Heart right ventricle (tissue), 16 donors: Measurements from ENCODE around the gene ROR2. TPM values are rescaled to one million over a fixed set of nuclear protein-coding genes. Genes with fewer than 3 reads are reported as not detected.

Experiments used
- ATAC-seq, 8 donors: fragments of 200-7000 bp; cut with Tn5 transposase; one replicate each; pipeline ENCODE4 v1.9.1; 2020; ENCODE audit warnings: mild to moderate bottlenecking in 8 of 8, moderate library complexity in 8 of 8, moderate number of reproducible peaks in 1 of 8
- DNase-seq, 2 donors: peaks; one replicate each; pipeline ENCODE4 v3.0.0-alpha.2; 2020
- H3K27ac ChIP-seq, 10 donors: fragments of 200-600 bp; sonication (generic) in 2 of 10; one replicate each; pipeline versions ENCODE4 v1.5.0 to v1.8.0; 2020 to 2022; ENCODE audit warnings: mild to moderate bottlenecking in 3 of 10
- H3K27me3 ChIP-seq, 7 donors: fragments of 200-600 bp; one replicate each; pipeline ENCODE4 v1.8.0; 2021 to 2022; ENCODE audit warnings: mild to moderate bottlenecking in 2 of 7
- H3K36me3 ChIP-seq, 9 donors: fragments of 200-600 bp; sonication (generic) in 1 of 9; one replicate each; pipeline versions ENCODE4 v1.5.0 to v1.8.0; 2020 to 2022; ENCODE audit warnings: mild to moderate bottlenecking in 2 of 9
- H3K4me1 ChIP-seq, 9 donors: fragments of 200-600 bp; sonication (generic) in 1 of 9; one replicate each; pipeline versions ENCODE4 v1.5.0 to v1.8.0; 2020 to 2022; ENCODE audit warnings: mild to moderate bottlenecking in 4 of 9
- H3K4me3 ChIP-seq, 10 donors: fragments of 200-600 bp; sonication (generic) in 2 of 10; one replicate each; pipeline versions ENCODE4 v1.5.0 to v1.8.0; 2020 to 2022; ENCODE audit warnings: mild to moderate bottlenecking in 7 of 10, moderate library complexity in 2 of 10
- H3K9me3 ChIP-seq, 11 donors: fragments of 200-600 bp in 10 of 11; sonication (generic) in 2 of 11; one replicate each; pipeline versions ENCODE4 v1.5.0 to v1.8.0; 2013 to 2022; ENCODE audit warnings: mild to moderate bottlenecking in 2 of 11, control low read depth in 1 of 11, moderate library complexity in 1 of 11
- CTCF ChIP-seq, 9 donors: fragments of 200-600 bp; sonication (generic) in 2 of 9; IDR thresholded peaks; one replicate each; pipeline versions ENCODE4 v1.5.0 to v1.8.0; 2021 to 2022; ENCODE audit warnings: antibody characterized with exemption in 9 of 9, mild to moderate bottlenecking in 5 of 9, moderate library complexity in 1 of 9
- WGBS, 2 donors: extraction: QIAGEN DNeasy Blood & Tissue Kit; methylation state at CpG; one replicate each; pipeline ENCODE4 v1.1.7; 2013; ENCODE audit warnings: inconsistent platforms in 1 of 2; 5-methylcytosine and 5-hydroxymethylcytosine counted together
- intact Hi-C, 10 donors: fragments of 100-400 bp; cut with DNase I; formaldehyde crosslinking; loops; one replicate each; pipeline versions ENCODE4 v1.11.1 to v1.14.2; 2022
- polyA plus RNA-seq, 2 donors: library from polyadenylated mRNA; stranded (reverse); fragments of 200-250 nt; gene quantifications; one replicate each; pipeline ENCODE4 v1.2.3, GENCODE V29; 2013
- total RNA-seq, 10 donors: library from RNA; stranded (reverse); fragmentation: NEBNext Ultra II Directional in 3 of 10; extraction: Animal tissue kit (Norgen Biotek cat#: 25700) in 3 of 10; gene quantifications; one replicate each; pipeline versions ENCODE4 v1.2.1 to v1.2.4, GENCODE V29; 2021 to 2023
- donor health status: Arrhythmogenic right ventricular cardiomyopathy.
- donor health status: ischemic (EF 13 %, LVEDD 7.1; RV severe dilation, severe dysfunction).
- donor health status: healthy with polysubstance abuse.
- donor health status: DM: no; HTN: yes; CAD: no.
- donor health status: DM: no; HTN: no; CAD: no.
- donor health status: ischemic (EF 25% LVEDD 6.9; RV normal size, moderate dysfunction).
- donor health status: ischemic (EF 25% LVEDD 5.7; RV mildly dilated, moderate dysfunction).
- donor health status: healthy.
- donor health status: DM: yes; HTN: yes; CAD: no.
- donor health status: Ischemic cardiomyopathy.
- donor health status: ischemic (EF 35%, LVEDD 5.7; RV mildly dilated, moderate dysfunction).
- donor health status: nonischemic (EF 11% LVEDD 7.7; RV severe dilation, severe dysfunction).
- donor health status: DM: yes; HTN: yes; CAD: no.
- donor health status: PGD.
- donor health status: ischemic (EF 29% LVEDD 5.4; RV normal size, mild dysfunction).
- donor health status: nonischemic (EF 23%, LVEDD 6.1; RV moderate dilation, normal function).

ROR2 gene
- total and polyA plus RNA-seq, 12 donors = 0.11 to 1.4 (median 0.47) TPM

GRCh38 chr9:91908293-91908623, 41.8 kb downstream of the ROR2 start:
- Histone ChIP-seq H3K4me1 (peaks cover 0 to 39% (median 0%) of the 10 kb centered on the region in 9 donors), H3K9me3 (no peaks in the 10 kb centered on the region), H3K27ac (no peak overlapping the region), H3K27me3 (peaks cover 0 to 27% (median 5%) of the 10 kb centered on the region in 7 donors), H3K36me3 (no peaks in the 10 kb centered on the region), H3K4me3 (no peak overlapping the region)
- DNase-seq (no peak), ATAC-seq (no peak)
- WGBS, 2 donors = 59 to 64% methylated on average over 2 of the region's 2 CpGs
- no peak for TF ChIP-seq CTCF (IDR thresholded peaks at IDR 0.05)
- intact Hi-C loops = no loop called here

GRCh38 chr9:91907484-91908292, 42.3 kb downstream of the ROR2 start:
- Histone ChIP-seq H3K27me3 (peaks cover 0 to 27% (median 5%) of the 10 kb centered on the region in 7 donors), H3K4me1 (peaks cover 0 to 39% (median 0%) of the 10 kb centered on the region in 9 donors), H3K9me3 (no peaks in the 10 kb centered on the region), H3K36me3 (no peaks in the 10 kb centered on the region), H3K4me3 (no peak overlapping the region), H3K27ac (no peak overlapping the region)
- 55 to 56% methylated on average over 8 of the region's 8 CpGs for WGBS, 2 donors
- no peak for DNase-seq
- no peak for ATAC-seq
- no peak for TF ChIP-seq CTCF (IDR thresholded peaks at IDR 0.05)
- intact Hi-C loops = no loop called here

DNA sequence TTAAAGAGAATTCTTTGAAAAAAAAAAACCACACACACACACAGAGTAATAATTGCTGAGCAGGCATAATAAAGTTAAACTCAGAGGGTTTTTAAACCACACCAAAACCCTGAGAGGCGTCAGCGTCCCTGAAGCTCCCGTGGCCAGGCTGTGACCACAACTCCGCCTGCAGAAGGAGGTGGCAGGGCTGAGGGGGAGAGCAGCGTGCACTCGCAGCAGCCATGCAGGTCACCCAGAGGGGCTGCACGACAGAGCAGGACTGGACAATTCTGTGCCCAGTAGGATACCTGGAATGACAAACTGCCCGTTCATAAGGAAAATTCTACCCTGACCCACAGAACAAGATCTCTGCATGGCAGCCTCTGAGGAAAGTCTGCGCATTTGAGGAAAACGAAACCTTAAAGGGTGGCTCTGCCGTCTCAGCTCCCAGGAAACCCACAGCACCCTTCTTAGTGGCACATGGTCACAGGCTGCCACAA, 44.0 kb downstream of the ROR2 start:
- whole genome bisulfite sequencing, 2 donors = 42 to 44% methylated on average over 11 of the region's 11 CpGs
- H3K27me3 ChIP-seq = peaks cover 0 to 27% (median 5%) of the 10 kb centered on the region in 7 donors
- ATAC-seq = peak in 6 of 8 donors; percentile 33 to 63 (median 57)
- H3K4me3 ChIP-seq = peak overlapping the region in 7 of 10 donors; percentile 3 to 39 (median 33)
- H3K36me3 ChIP-seq = no peaks in the 10 kb centered on the region
- DNase-seq = peak; percentile 8 to 40
- H3K27ac ChIP-seq = peak overlapping the region in 1 of 10 donors; percentile 71
- H3K4me1 ChIP-seq = peaks cover 0 to 39% (median 0%) of the 10 kb centered on the region in 9 donors
- TF ChIP-seq CTCF (IDR thresholded peaks at IDR 0.05) = no peak
- intact Hi-C loops = no loop called here
- no peaks in the 10 kb centered on the region for H3K9me3 ChIP-seq

- no peak overlapping the region for H3K4me3 ChIP-seq
- H3K4me1 ChIP-seq = peaks cover 0 to 44% (median 3%) of the 10 kb centered on the region in 9 donors
- ATAC-seq = no peak
- H3K27ac ChIP-seq = peak overlapping the region in 1 of 10 donors; percentile 71
- TF ChIP-seq CTCF (IDR thresholded peaks at IDR 0.05) = no peak
- intact Hi-C loops = no loop called here
- peaks cover 0 to 27% (median 6%) of the 10 kb centered on the region in 7 donors for H3K27me3 ChIP-seq
- H3K9me3 ChIP-seq = no peaks in the 10 kb centered on the region
- 84 to 93% methylated on average over 1 of the region's 1 CpG for WGBS, 2 donors
- no peak for DNase-seq
- no peaks in the 10 kb centered on the region for H3K36me3 ChIP-seq
Measured at GRCh38 chr9:91905237-91905650, 44.8 kb downstream of the ROR2 start.
